Fibroblast of mammary gland (primary cell): ENCODE data around the gene LAMA2.
A peak's percentile ranks its signal among the peaks of the same experiment; 100 is the strongest.

Experiments used
- DNase-seq: peaks from one replicate; pipeline ENCODE4 v3.0.0-alpha.2; 2010; ENCODE audit warnings: low read depth
- H3K4me3 ChIP-seq: 2 replicates; pipeline ENCODE4 v1.5.1; 2011; ENCODE audit warnings: low read depth, mild to moderate bottlenecking, low read length, moderate library complexity; ENCODE audit not compliant: control insufficient read depth
- TF ChIP-seq, protein P1 (sequence below): conservative IDR thresholded peaks from 2 replicates; pipeline ENCODE4 v1.5.1; 2011; ENCODE audit warnings: low read depth, low read length, inconsistent platforms; ENCODE audit not compliant: control insufficient read depth, insufficient read depth

The LAMA2 gene

DNA sequence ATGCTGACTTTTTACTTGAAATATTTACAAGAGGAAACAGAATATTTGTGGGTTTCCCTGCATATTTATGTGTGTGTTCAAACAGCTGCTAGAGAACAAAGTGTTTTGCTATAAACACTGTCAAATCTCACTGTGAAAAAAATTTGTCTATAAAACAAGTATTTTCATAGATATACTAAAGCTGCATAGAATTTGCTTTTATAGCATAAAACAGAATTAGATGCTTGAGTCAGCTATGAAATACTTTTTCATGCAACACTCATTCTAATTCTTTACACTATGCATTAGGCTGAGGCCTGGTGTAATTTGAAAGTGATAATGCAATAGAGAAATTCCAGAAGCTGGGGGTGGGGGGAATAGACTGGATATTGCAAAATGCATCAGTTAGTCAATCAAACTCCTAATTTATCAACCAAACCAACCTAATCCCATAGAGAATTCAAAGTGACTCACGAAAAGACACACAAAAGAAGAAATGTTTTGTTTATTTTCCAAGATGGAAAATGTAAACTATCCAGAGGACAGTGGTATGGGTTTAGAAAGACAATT is 148.2 kb downstream of the LAMA2 start:
- DNase-seq, result peak; percentile 81
- H3K4me3 ChIP-seq, result no peak overlapping the region
- TF ChIP-seq, protein P1, sequence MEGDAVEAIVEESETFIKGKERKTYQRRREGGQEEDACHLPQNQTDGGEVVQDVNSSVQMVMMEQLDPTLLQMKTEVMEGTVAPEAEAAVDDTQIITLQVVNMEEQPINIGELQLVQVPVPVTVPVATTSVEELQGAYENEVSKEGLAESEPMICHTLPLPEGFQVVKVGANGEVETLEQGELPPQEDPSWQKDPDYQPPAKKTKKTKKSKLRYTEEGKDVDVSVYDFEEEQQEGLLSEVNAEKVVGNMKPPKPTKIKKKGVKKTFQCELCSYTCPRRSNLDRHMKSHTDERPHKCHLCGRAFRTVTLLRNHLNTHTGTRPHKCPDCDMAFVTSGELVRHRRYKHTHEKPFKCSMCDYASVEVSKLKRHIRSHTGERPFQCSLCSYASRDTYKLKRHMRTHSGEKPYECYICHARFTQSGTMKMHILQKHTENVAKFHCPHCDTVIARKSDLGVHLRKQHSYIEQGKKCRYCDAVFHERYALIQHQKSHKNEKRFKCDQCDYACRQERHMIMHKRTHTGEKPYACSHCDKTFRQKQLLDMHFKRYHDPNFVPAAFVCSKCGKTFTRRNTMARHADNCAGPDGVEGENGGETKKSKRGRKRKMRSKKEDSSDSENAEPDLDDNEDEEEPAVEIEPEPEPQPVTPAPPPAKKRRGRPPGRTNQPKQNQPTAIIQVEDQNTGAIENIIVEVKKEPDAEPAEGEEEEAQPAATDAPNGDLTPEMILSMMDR, result no peak

DNA sequence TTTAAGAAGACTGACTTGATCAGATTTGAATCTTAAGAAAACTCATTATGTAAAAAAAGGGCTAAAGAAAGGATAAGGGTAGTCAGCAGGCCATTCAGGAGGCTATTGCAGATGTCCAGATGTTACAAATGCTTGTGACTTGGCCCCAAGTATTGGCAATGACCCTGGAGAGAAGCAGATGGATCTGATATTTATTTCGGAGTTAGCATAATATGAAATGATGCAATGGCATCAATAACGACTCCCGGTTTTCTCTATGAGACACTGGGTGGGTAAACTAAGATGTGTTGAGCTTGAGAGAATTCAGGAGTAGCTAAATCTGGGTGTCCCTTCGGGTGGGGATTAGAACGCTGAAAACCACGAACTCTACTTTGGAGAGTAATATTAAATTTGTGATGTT is 149.7 kb downstream of the LAMA2 start:
- no peak overlapping the region for H3K4me3 ChIP-seq
- peak; percentile 69 for DNase-seq

DNA sequence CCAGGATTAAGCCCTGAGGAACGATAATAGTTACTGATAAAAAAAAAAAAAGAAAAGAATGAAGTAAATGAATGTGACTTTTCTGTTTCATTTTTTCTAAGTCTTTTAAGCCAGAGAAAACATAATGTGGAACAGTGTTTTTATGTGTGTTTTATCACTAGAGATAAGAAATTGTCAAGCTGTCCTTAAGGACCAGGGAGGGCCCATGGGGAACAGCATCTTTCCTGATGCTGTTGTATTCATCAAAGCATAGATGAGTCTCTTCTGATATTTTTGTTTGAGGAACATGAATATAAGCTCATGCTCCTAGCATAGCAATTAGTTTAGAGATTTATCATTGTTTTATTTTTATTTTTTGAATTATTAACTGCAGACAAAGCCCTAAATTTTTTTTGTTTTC is 150.2 kb downstream of the LAMA2 start:
- DNase-seq, result no peak
- no peak overlapping the region for H3K4me3 ChIP-seq
- TF ChIP-seq, protein P1, result no peak

More for the DNA sequence above, 149.7 kb downstream of the LAMA2 start:
- TF ChIP-seq, protein P1, result no peak

DNA sequence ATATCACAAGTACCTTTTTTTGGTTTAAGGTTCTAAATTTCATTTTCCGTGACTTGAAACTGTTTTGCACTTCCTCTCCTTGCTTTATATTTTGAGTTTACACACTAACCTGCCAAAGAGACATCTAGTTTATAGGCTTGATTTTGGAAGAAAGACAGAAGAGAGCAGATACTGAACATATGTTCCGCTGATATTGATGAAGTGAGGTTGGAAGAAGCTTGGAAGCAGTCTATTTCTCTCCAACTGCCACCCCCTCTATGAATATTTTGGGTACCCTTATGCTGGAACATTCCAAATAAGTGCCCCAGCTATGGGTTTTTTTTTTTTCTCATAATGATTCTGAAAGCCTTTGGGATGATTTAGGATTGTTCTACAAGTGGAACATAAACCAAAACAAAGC is 150.6 kb downstream of the LAMA2 start:
- TF ChIP-seq, protein P1, result no peak
- DNase-seq, result no peak
- H3K4me3 ChIP-seq, result no peak overlapping the region

DNA sequence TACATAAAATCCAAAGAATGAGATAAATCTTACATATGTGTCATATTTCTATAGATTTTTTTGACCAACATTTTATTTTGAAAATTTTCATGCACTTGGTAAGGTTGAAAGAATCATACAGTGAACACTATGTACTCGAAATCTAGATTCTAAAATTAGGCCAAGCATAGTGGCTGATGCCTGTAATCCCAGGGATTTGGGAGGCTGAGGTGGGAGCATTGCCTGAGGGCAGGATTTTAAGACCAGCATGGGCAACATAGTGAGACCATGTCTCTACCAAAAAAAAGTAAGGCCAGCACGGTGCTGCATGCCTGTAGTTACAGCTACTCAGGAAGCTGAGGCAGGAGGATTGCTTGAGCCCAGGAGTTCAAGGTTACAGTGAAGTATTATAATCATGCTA is 158.6 kb downstream of the LAMA2 start:
- no peak overlapping the region for H3K4me3 ChIP-seq
- no peak for DNase-seq
- TF ChIP-seq, protein P1, result no peak

DNA sequence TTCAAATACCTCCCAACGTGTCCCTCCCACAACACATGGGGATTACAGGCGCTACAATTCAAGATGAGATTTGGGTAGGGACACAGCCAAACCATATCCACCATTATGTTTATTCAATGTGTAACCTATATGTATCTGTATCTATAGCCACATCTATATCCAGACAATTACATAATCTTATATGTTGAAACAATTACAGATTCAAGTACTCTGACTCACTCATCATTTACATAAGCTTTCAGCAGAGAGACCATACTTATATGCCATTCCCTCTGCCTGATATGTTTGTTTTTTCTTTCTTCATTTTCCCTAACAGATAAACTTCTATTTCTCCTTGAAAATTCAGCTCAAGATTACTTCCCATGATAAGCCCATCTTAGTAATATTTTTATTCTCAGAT is 163.6 kb downstream of the LAMA2 start:
- no peak overlapping the region for H3K4me3 ChIP-seq
- TF ChIP-seq, protein P1, result no peak
- DNase-seq, result no peak

DNA sequence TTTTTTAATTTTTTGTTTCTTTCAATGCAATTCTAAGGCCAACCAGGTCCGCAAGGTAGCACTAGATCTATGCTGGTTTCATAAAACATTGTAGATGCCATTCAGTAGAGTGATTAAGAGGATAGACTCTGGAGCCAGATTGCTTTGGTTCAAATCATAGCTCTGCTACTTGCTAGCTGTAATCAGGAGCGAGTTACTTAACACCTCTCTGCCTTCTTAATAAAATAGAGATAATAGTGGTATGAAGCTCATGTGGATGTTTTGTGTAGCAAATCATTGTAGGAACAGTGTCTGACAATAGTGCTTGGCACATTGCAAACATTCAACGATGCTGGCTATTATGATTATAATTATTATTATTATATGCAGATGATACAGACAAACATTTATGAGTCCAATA is 164.9 kb downstream of the LAMA2 start:
- no peak for DNase-seq
- H3K4me3 ChIP-seq, result no peak overlapping the region
- TF ChIP-seq, protein P1, result no peak
